T-helper 1 cell treated with Interleukin-12 subunit alpha and Interleukin-12 subunit beta and Interleukin-4 antibody, amounts not matched to agents 30 ng/mL and 1 ng/mL, for 36 hours (primary cell): ENCODE data around the gene MRPS26. TPM values are rescaled to one million over a fixed set of nuclear protein-coding genes. Genes with fewer than 3 reads are reported as not detected.
"Not testable (repeated sequence)": the region's sequence is repeated elsewhere in the genome, so short reads cannot be mapped to it uniquely, and the experiment has no call there.

Experiments used
- intact Hi-C: fragments of 100-400 bp; cut with micrococcal nuclease; formaldehyde crosslinking; loops from one replicate; pipeline ENCODE4 v1.15.1; 2024
- total RNA-seq: library from RNA; stranded (reverse); gene quantifications from 2 replicates; pipeline ENCODE4 v1.2.3, GENCODE V29; 2022

Gene MRPS26
- total RNA-seq = 37.7 and 39.5 TPM in 2 replicates

DNA sequence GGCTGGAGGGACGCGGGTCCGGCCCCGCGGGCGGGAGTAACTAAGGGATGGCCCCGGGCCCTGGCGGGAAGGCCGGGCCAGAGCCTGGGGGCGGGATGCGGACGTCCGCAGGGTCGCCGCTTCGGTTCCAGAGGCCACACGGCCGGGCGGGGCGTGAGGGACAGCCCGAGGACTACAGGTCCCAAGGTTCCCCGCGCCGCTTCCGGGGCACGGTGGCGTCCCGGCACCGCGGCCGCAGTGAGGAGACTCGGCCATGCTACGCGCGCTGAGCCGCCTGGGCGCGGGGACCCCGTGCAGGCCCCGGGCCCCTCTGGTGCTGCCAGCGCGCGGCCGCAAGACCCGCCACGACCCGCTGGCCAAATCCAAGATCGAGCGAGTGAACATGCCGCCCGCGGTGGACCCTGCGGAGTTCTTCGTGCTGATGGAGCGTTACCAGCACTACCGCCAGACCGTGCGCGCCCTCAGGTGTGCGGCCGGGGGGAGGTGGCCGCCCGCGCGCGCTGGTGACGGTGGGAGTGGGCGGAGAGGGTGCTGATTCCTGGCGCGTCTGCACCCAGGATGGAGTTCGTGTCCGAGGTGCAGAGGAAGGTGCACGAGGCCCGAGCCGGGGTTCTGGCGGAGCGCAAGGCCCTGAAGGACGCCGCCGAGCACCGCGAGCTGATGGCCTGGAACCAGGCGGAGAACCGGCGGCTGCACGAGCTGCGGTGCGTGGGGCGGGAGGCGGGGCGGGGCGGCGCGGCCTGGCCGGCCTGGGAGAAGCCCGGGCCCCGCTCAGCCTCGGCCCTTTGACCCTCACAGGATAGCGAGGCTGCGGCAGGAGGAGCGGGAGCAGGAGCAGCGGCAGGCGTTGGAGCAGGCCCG, at the start of gene MRPS26:
TSS of gene MRPS26 (plus strand) at position 237 of the 861 bp plus-strand sequence. CDS start at position 254, 17 bp downstream.
- intact Hi-C loops = loop anchor here (1.0 to 5.0 kb wide), 7 partner anchors 111 to 426 kb away; partner anchors contain the start of genes ATRN, DDRGK1, LZTS3 and PTPRA

DNA sequence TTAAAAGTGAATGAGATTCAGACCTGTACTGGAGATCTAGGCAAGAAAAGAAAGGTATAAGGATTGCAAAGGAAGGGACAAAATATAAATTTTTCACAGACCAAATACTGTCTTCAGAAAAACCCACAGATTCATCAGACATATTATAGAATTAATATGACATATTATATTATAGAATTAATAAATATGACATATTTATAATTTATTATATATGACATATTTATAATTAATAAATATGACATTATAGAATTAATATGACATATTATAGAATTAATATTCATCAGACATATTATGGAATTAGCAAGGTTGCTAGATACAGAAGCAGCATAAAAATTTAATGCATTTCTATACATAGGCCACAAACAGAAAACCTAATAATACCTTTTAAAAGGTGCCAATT, 47.1 kb upstream of the MRPS26 start:
- intact Hi-C loops = no loop called here

DNA sequence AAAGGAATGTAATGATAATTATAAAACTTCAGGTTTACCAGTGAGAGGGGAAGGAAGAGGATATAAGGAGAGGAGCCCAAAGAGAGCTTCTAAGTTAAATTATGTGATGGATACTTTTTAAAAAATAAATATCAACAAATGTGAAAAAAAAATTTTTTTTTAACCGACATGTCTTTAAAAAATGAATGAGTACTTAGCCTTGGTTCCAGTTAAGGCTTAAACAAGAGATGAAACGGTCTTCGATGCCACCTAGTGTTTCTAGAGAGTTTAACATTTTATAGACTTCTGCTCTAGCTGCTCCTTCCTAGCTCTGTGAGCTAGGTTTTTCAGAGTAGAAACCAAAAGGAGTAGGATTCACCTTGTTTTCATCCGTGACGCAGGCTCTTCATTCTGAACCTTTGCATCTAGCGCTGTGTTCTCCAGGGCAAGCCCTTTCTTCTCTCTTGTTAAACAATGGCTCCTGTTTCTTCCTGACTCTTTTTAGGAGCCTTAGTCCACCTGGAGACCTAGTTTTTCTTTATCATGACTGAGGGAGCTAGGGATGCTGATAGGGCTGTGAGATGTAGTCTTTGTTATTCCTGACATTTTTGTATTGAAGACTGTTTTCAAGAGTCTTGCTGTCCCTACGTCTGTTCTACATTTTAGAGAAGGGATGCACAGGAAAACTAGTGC, 44.9 kb upstream of the MRPS26 start:
- intact Hi-C loops = loop anchor here (1.0 to 5.0 kb wide), 6 partner anchors 87 to 313 kb away; partner anchors contain the start of gene PTPRA

DNA sequence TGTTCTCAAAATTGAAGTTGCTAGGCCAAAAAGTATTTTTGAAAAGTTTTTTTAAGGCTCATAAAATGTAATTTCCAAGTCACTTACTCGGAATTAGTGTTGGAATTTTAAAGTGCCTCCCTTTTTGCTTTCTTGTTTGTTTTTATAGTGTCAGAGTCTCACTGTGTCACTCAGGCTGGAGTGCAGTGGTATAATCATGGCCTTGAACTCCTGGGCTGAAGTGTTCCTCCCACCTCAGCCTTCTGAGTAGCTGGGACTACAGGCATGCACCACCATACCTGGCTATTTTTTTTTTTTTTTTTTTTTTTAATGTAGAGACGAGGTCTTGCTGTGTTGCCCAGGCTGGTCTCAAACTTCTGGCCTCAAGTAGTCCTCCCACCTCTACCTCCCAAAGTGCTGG, 42.4 kb upstream of the MRPS26 start:
- intact Hi-C loops = loop anchor here (5.0 kb wide), 1 partner anchor 261 kb away; no protein-coding TSS in a partner anchor

DNA sequence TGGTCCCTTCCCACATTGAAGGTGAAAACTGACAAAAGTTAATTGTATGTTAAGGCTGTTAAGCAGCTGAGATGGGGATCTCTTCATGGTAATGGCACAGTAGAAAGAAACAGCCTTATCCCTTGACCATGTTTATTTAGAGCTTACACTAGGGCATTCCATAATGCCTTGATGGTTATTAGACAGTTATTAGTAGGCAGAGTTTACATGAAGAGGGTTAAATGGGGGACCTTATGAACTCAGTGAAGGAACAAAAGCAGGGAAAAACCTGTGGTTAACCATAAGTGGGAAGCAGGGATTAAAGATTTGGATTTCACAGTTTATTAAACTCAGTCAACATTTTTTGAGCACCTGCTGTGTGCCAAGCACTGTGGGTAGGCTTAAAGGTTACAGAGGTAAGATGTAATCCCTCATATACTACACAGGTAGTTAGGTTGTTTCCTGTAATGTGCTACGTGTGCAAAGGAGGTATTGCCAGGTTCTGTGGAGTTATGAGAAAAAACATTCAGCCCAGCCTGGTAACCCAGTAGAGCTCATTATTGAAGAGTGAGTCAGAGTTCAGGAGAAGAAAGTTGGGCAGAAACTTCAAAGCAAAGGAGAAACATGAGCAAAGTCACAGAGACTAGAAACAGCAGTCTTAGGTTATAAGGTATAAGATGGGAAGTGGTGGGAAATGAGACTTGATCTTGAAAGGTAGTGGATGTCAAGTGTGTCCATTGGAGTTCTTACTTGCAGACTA, 34.7 kb upstream of the MRPS26 start:
- intact Hi-C loops = loop anchor here (2.0 kb wide), 1 partner anchor 26 kb away; no protein-coding TSS in a partner anchor

DNA sequence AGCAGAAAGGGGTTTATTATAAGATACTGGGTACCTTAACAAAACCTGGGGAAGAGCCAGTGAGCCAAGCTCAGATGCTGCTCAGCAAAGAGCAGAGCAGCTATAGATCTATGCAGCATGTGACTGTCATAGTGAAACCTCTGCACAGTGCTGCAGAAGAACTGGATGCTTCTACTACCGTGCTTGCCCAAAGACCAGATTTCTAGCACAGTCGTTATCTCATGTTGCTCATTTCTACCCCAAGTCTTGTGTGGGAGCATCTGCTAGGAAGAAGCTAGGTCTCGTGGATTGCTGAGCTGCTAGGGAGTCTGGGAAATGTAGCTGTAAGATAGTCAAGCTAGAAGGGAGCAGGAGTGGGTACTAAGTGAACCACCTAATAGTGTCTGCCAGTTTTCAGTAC, 34.1 kb upstream of the MRPS26 start:
- intact Hi-C loops = loop anchor here (2.0 kb wide), 1 partner anchor 27 kb away; no protein-coding TSS in a partner anchor

DNA sequence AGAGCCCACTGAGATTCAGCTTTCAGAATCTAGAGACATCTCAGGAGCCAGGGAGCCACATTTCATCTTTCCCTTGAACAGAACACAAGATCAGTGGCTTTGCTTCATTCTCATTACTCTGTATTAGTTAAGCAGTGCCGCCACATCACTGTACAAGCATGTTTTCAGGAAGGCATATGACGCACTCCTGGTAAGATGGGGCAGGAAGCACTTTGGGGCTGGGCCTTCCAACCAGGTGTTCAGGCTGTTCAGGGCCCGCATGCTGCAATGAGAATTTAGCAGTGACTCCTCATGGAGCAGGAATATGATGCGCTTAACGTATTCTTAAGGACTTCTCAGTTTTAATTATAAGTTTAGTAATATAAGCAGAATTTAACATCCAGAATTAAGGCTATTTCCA, 32.1 kb upstream of the MRPS26 start:
- intact Hi-C loops = no loop called here

DNA sequence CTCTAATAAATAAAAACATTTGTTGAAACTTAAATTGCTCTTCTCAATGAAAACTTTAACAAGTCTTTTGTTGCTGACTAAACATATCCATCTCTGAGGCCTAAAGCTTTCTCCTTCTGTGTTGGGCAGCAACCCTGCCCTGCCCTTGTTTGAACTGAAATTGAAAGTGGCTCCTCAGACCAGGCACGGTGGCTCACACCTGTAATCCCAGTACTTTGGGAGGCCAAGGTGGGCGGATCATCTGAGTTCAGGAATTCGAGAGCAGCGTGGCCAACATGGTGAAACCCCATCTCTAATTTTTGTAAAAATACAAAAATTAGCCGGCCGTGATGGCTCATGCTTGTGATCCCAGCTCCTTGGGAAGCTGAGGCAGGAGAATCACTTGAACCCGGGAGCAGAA, 31.7 kb upstream of the MRPS26 start:
- intact Hi-C loops = no loop called here

DNA sequence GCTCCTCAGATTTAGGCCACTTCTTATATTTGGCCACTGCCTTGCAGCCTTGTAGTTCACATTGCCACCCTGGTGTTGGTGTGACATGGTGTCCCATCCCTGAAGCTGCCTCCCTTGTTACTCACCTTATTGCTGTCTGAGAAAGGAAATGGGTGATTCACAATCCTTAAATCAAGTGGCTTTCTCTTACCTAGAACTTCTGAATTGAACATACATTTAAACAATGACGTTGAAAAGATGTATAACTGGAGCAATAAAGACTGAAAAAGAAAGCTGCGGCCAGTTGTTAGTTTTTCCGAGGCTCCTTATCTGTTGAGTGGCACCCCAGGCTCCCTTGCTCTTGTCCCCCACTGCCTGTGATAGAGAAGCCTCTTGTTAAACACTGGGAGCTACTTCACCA, 31.2 kb upstream of the MRPS26 start:
- intact Hi-C loops = no loop called here

DNA sequence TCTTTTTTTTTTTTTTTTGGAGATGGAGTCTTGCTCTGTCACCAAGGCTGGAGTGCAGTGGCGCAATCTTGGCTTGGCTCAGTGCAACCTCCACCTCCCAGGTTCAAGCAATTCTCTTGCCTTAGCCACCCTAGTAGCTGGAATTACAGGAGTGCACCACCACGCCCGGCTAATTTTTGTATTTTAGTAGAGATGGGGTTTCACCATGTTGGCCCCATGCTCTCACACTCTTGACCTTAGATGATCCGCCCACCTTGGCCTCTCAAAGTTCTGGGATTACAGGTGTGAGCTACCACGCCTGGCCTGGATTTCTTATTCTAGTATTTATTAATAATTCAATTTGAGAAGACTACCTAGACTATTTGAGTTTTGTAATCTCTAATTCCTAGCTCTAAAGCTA, 30.6 kb upstream of the MRPS26 start:
- intact Hi-C loops = not testable (repeated sequence)

DNA sequence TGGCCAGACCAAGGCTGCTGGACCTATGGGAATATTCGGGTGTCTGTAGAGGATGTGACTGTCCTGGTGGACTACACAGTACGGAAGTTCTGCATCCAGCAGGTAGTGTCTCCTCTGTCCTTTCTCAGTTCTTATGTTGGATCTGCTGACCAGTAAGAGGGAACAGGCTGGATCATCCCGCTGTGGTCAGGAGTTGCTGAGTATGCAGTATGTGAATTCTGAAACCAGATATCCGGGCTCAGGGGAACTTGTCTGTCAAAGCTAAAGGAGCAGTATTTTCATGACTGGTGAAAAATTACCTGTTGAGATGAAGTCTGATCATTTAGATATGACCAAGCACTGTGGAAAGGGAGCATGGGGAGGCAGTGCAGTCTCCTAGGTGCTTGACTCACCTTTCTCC, 24.5 kb upstream of the MRPS26 start:
- intact Hi-C loops = no loop called here

DNA sequence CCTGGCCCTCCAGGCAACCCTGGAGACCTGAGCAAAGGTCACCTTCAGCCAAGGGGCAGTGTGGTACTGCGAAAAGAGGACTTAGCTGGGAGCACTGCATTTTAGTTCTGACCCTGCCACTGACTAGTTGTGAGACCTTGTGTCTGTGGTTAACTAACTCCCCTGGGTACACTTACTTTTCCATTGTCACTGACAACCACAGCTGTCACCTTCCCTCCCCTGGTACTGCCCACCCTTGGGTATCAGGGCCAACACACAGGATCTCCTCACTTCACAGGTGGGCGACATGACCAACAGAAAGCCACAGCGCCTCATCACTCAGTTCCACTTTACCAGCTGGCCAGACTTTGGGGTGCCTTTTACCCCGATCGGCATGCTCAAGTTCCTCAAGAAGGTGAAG, 24.1 kb upstream of the MRPS26 start:
- intact Hi-C loops = no loop called here

DNA sequence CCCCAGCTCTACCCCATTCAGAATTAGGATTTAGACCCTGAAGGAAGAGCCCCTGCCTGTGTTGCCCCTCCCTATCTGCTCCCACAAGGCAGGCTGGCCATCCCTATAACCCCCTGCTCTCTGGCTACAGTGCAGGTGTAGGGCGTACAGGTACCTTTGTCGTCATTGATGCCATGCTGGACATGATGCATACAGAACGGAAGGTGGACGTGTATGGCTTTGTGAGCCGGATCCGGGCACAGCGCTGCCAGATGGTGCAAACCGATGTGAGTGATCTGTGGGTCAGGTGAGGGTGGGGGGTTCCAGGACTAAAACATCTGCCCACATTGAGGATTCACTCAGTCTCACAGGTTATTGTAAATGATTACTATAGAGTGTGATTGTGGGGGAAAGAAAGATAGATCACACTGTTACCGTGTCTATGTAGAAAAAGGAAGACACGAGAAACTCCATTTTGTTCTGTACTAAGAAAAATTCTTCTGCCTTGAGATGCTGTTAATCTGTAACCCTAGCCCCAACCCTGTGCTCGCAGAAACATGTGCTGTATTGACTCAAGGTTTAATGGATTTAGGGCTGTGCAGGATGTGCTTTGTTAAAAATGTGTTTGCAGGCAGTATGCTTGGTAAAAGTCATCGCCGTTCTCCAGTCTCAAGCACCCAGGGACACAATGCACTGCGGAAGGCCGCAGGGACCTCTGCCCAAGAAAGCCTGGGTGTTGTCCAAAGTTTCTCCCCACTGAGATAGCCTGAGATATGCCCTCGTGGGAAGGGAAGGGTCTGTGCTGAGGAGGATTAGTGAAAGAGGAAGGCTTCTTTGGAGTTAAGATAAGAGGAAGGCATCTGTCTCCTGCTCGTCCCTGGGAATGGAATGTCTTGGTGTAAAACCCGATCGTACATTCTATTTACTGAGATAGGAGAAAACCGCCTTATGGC, 23.0 kb upstream of the MRPS26 start:
- intact Hi-C loops = not testable (repeated sequence)

DNA sequence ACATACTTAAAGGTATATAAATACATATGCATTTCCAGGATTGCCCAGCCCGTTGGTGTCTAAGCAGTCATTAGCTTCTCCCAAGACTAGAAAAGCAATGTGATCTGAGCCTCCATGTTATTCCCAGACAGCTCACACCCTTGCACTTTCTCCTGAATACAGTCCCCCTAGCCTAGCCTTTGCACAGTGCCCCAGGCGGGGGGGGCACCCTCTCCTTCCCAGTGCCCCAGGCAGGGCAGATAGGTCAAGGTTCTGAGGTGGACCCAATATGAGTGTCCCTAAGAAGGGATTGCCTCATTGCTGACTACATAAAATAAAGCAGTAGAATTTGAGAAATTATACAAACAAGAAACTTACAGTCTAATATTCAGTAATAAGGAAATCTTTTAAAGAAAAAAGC, 17.9 kb upstream of the MRPS26 start:
- intact Hi-C loops = no loop called here

DNA sequence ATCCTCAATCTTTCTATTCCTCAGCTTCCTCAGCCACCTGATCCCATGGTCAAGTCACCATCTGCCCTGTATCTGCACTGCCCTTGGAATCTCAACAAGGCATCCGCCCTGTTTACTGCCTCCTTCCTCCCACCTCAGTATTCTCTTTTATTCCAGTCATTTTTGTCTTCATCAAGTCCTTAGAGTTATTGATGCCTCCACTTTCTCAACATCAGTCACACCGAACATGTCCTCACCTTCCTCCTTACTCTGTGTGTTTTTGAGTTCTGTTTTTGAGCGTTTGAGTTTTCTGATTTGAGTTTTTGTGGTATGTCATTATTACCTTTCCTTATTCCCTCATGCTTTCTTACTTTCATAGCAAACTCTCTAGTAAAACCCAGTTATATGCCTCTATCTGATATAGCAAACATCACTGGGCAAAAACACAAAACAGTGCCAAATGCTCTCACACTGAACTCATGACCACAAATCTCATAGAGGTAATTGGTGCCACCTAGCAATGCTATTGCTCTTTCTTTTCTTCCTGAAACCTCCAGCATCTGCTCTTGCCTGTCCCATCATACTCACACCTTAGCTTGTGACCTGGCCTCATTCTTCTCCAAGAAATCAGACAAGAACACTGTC, 14.2 kb upstream of the MRPS26 start:
- intact Hi-C loops = no loop called here

DNA sequence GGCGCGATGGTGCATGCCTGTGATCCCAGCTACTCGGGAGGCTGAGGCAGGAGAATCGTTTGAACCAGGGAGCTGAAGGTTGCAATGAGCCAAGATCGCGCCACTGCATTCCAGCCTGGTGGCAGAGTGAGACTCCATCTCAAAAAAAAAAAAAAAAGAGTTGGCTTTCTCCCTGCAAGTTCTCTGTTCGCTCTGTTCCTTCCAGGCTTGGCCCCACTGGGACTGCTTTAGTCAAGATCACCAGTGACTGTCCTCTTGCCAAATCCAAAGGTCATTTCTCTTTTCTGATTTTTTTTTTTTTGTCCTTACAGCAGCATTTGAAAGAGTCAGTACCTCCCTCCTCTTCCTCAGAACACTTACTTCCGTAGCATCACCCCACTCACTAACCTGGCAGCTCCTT, 13.2 kb upstream of the MRPS26 start:
- intact Hi-C loops = no loop called here

DNA sequence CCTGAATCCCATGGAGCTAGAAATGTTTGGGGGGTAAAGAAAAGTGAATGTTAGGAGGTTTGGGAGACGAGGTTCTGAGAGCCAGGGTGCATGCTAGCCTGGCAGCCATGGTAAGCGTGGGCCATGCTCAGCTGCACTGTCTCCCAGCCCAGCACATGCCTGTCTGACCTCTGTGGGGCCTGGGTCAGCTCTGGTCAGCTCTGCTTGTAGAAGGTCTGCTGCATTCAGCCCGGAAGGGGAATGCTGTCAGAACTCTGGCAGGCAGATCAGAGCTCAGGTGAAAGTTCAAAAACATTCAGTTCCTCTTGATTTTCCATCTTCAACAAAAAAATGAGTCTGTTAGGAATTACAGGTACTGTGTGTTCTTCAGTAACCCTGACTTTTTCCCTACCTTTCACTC, 8.2 kb upstream of the MRPS26 start:
- intact Hi-C loops = no loop called here

DNA sequence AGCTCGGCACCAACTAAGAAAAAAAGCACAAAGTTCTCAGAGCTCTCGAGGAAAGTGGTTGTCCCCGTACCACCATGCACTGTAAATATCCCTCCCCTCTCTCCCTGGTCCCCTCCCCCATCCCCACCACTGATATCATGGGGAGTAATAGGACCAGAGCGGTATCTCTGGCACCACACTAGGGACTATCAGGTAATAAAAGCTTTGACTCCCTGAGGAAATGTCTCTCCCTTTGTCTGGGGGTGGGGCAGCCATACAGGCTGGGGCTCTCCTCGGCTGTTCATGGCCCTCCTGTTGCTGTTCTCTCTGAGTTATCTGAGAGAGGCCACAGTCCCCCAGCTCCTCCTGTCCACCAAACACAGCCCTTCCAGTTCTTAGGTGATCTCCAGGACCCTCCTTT, 7.4 kb upstream of the MRPS26 start:
- intact Hi-C loops = no loop called here

DNA sequence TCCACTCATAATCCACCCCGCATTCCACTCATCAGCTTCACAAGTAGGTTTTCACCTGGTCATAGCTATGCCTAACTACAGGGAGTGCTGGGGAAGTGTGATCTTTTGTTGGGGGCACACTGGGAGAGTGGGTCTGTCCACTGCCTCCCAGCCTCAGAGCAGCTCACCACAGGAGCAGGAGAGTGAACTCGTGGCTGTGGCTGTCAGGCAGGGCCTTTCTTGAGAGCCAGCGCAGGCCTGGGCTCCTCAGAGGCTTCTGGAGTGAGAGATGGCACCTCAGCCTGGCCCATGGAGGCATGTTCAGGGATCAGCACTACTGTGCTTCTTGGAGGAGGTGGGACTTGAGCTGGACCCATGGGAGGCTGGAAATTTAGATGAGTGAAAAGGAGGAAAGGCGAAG, 6.4 kb upstream of the MRPS26 start:
- intact Hi-C loops = no loop called here

DNA sequence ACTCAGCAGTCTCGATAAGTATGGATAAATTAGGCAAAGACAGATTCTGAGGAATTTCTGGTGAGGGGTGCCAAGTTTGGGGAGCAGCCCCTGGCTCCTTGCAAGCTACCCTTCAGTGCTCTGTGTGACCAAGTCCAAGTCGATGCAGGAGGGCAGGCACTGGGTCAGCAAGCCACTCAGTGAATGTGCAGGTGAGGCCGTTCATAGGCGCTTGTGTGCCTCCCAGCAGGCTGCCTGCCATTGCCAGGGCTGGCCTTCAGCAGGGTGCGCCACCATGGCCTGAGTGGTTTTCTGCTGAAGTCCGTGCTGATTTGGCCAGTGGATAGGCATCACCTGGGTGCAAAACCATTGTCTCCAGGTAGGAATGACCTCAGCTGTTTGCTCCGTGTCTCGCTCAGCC, 5.8 kb upstream of the MRPS26 start:
- intact Hi-C loops = no loop called here
